ENCODE measurements around the gene NEK9.

Gene NEK9

GRCh38 chr14:75126679-75127473, at the start of gene NEK9:
TSS of gene NEK9 (minus strand) at chr14:75127048. CDS start at chr14:75126921, 127 bp downstream.
- peak within 1 kb of the TSS; percentile 61 for H3K4me3 ChIP-seq (ENCODE audit: low read length)
- peak; percentile 78 for DNase-seq (ENCODE audit: low read depth)
- TF ChIP-seq CTCF (IDR thresholded peaks at IDR 0.05; ENCODE audit: insufficient read depth, low read depth, low read length, missing control alignments), result no peak

- DNase-seq (ENCODE audit: low read depth), result peak; percentile 90
- H3K4me3 ChIP-seq (ENCODE audit: low read length), result peak within 1 kb of the TSS; percentile 89
- TF ChIP-seq CTCF (IDR thresholded peaks at IDR 0.05; ENCODE audit: insufficient read depth, low read depth, low read length, missing control alignments), result no peak
Measured at GRCh38 chr14:75176142-75176820, 49.4 kb upstream of the NEK9 start, which contains the start of gene TMED10. TSS of gene TMED10 (minus strand) at chr14:75176612. CDS start at chr14:75176579, 33 bp downstream.

GRCh38 chr14:75175677-75176141, 48.9 kb upstream of the NEK9 start:
- DNase-seq (ENCODE audit: low read depth), result no peak
- TF ChIP-seq CTCF (IDR thresholded peaks at IDR 0.05; ENCODE audit: insufficient read depth, low read depth, low read length, missing control alignments), result no peak
- peak overlapping the region; percentile 89 for H3K4me3 ChIP-seq (ENCODE audit: low read length)

- no peak for DNase-seq (ENCODE audit: low read depth)
Measured at GRCh38 chr14:75174066-75174465, 47.2 kb upstream of the NEK9 start.

GRCh38 chr14:75170772-75171171, 43.9 kb upstream of the NEK9 start:
- DNase-seq (ENCODE audit: low read depth), result no peak
- TF ChIP-seq CTCF (IDR thresholded peaks at IDR 0.05; ENCODE audit: insufficient read depth, low read depth, low read length, missing control alignments), result no peak
- no peak overlapping the region for H3K4me3 ChIP-seq (ENCODE audit: low read length)

More at GRCh38 chr14:75174066-75174465, 47.2 kb upstream of the NEK9 start:
- no peak overlapping the region for H3K4me3 ChIP-seq (ENCODE audit: low read length)
- no peak for TF ChIP-seq CTCF (IDR thresholded peaks at IDR 0.05; ENCODE audit: insufficient read depth, low read depth, low read length, missing control alignments)

- H3K4me3 ChIP-seq (ENCODE audit: low read length), result no peak overlapping the region
- TF ChIP-seq CTCF (IDR thresholded peaks at IDR 0.05; ENCODE audit: insufficient read depth, low read depth, low read length, missing control alignments), result no peak
- DNase-seq (ENCODE audit: low read depth), result no peak
Measured at GRCh38 chr14:75168586-75169335, 41.9 kb upstream of the NEK9 start.

All from epithelial cell of esophagus (primary cell).